BLaER1 treated with 17β-estradiol and CSF1 and Interleukin-3, amounts not matched to agents 10 nM and 100 nM (cell line): ENCODE data around the gene TEX19.

Experiments
- H3K27ac ChIP-seq, 11 experiments: shearing (Covaris generic); formaldehyde crosslinking; 2 replicates each; pipeline ENCODE4 v1.8.1; 2022
- H3K27me3 ChIP-seq, 11 experiments: shearing (Covaris generic); formaldehyde crosslinking; 2 replicates each; pipeline ENCODE4 v1.8.1; 2022
- H3K36me3 ChIP-seq, 11 experiments: shearing (Covaris generic); formaldehyde crosslinking; 2 replicates each; pipeline ENCODE4 v1.8.1; 2022
- H3K4me1 ChIP-seq, 10 experiments: shearing (Covaris generic); formaldehyde crosslinking; 2 replicates each; pipeline ENCODE4 v1.8.1; 2022
- H3K4me2 ChIP-seq, 11 experiments: shearing (Covaris generic); formaldehyde crosslinking; 2 replicates each; pipeline ENCODE4 v1.8.1; 2022
- H3K4me3 ChIP-seq, 10 experiments: shearing (Covaris generic); formaldehyde crosslinking; 2 replicates each; pipeline ENCODE4 v1.8.1; 2022
- H3K9ac ChIP-seq, 11 experiments: shearing (Covaris generic); formaldehyde crosslinking; 2 replicates each; pipeline ENCODE4 v1.8.1; 2022
- H3K9me3 ChIP-seq, 11 experiments: shearing (Covaris generic); formaldehyde crosslinking; replicated peaks in 1 of 11; 2 replicates each; pipeline ENCODE4 v1.8.1; 2022
- H4K20me1 ChIP-seq, 11 experiments: shearing (Covaris generic); formaldehyde crosslinking; 2 replicates each; pipeline ENCODE4 v1.8.1; 2022
- Cebpa-rat ChIP-seq, 11 experiments: shearing (Covaris generic); IDR thresholded peaks; 2 replicates each; pipeline ENCODE4 v1.8.1; 2022

TEX19 gene

GRCh38 chr17:82386255-82386831, 27.3 kb downstream of the TEX19 start:
- Histone ChIP-seq H3K4me3 (no peak overlapping the region), H4K20me1 (peaks cover 0 to 59% (median 37%) of the 10 kb centered on the region in 11 experiments; a peak in 15 of 22 replicates), H3K27ac (no peak overlapping the region), H3K9me3 (no peaks in the 10 kb centered on the region), H3K9ac (no peak overlapping the region), H3K4me1 (peaks cover 0 to 8% (median 0%) of the 10 kb centered on the region in 10 experiments; a peak in 6 of 20 replicates), H3K4me2 (no peak overlapping the region), H3K36me3 (peaks cover 0 to 2% (median 0%) of the 10 kb centered on the region in 11 experiments; a peak in 1 of 22 replicates), H3K27me3 (peaks cover 42 to 78% (median 65%) of the 10 kb centered on the region in 11 experiments)
- no peak for TF ChIP-seq Cebpa-rat (IDR thresholded peaks at IDR 0.05)

DNA sequence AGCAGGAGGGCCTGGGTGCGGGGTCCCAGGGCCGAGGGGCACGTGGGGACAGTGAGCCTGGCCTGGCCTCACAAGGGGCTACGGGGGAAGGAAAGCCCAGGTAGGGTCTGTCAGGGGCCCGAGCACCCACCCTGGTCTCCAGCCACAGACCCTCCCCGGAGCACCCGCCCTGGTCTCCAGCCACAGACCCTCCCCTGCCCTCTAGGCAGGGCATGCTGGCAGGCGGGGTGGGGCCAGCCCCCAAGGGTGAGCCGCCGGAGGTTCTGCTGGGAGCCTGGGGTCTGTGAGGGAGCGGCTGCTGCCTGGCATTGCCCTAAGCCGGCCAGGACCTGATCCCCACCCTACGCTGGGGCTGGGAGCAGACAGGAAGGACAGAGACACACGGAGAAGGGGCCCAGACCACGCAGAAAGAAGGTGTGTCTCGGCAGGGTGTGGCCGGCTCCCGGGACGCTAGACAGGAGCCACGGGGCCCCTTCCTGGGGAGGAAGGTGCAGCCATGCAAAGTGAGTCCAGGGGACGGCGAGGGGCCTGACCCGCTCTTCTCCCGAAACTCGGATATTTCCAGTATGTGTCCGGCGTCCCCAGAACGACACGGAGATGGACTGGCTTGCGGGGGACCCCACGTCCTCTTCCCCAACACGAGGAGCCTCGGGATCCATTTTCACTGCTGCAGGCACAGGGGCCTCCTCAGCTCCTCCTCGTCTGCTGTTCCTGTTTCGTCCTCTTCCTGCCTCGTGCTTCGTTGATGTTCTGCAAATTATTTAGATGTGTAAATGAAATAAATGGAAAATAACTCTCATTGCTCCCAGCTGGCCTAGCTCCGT, 28.0 kb downstream of the TEX19 start:
- Histone ChIP-seq H3K9ac (0 out of 22 replicates have a peak overlapping the region, but pooled peaks of 1 of the 11 experiments have one; percentile 22), H4K20me1 (peaks cover 0 to 67% (median 40%) of the 10 kb centered on the region in 11 experiments; a peak in 16 of 22 replicates), H3K9me3 (no peaks in the 10 kb centered on the region), H3K27me3 (peaks cover 44 to 77% (median 67%) of the 10 kb centered on the region in 11 experiments), H3K36me3 (peaks cover 0 to 9% (median 3%) of the 10 kb centered on the region in 11 experiments; a peak in 10 of 22 replicates), H3K4me1 (peaks cover 0 to 8% (median under 1%) of the 10 kb centered on the region in 10 experiments; a peak in 13 of 20 replicates), H3K27ac (no peak overlapping the region), H3K4me2 (no peak overlapping the region; a peak in 3 of 22 replicates), H3K4me3 (no peak overlapping the region)
- TF ChIP-seq Cebpa-rat (IDR thresholded peaks at IDR 0.05) = no peak

GRCh38 chr17:82387705-82388106, 28.7 kb downstream of the TEX19 start:
- Histone ChIP-seq H3K9me3 (no peaks in the 10 kb centered on the region), H3K4me3 (no peak overlapping the region), H4K20me1 (peaks cover 0 to 73% (median 46%) of the 10 kb centered on the region in 11 experiments; a peak in 17 of 22 replicates), H3K36me3 (peaks cover under 1 to 15% (median 9%) of the 10 kb centered on the region in 11 experiments; a peak in 13 of 22 replicates), H3K9ac (no peak overlapping the region), H3K4me2 (no peak overlapping the region; a peak in 1 of 22 replicates), H3K27me3 (peaks cover 50 to 83% (median 73%) of the 10 kb centered on the region in 11 experiments), H3K27ac (no peak overlapping the region), H3K4me1 (peaks cover 0 to 10% (median 7%) of the 10 kb centered on the region in 10 experiments; a peak in 17 of 20 replicates)
- TF ChIP-seq Cebpa-rat (IDR thresholded peaks at IDR 0.05) = no peak

GRCh38 chr17:82388223-82388921, 29.3 kb downstream of the TEX19 start:
- no peak overlapping the region for H3K4me3 ChIP-seq
- H3K4me1 ChIP-seq = peaks cover under 1 to 14% (median 12%) of the 10 kb centered on the region in 10 experiments; a peak in 17 of 20 replicates
- H3K36me3 ChIP-seq = peaks cover 4 to 21% (median 12%) of the 10 kb centered on the region in 11 experiments; a peak in 14 of 22 replicates
- no peaks in the 10 kb centered on the region for H3K9me3 ChIP-seq
- no peak overlapping the region for H3K27ac ChIP-seq
- peaks cover 0 to 80% (median 53%) of the 10 kb centered on the region in 11 experiments; a peak in 18 of 22 replicates for H4K20me1 ChIP-seq
- peaks cover 57 to 90% (median 79%) of the 10 kb centered on the region in 11 experiments for H3K27me3 ChIP-seq
- H3K4me2 ChIP-seq = no peak overlapping the region
- H3K9ac ChIP-seq = no peak overlapping the region
- no peak for TF ChIP-seq Cebpa-rat (IDR thresholded peaks at IDR 0.05)

GRCh38 chr17:82388922-82389283, 29.9 kb downstream of the TEX19 start:
- Histone ChIP-seq H3K4me3 (no peak overlapping the region), H3K27me3 (peaks cover 62 to 89% (median 83%) of the 10 kb centered on the region in 11 experiments), H3K27ac (no peak overlapping the region), H4K20me1 (peaks cover 0 to 85% (median 58%) of the 10 kb centered on the region in 11 experiments; a peak in 18 of 22 replicates), H3K4me2 (no peak overlapping the region), H3K9me3 (no peaks in the 10 kb centered on the region), H3K36me3 (peaks cover 4 to 26% (median 15%) of the 10 kb centered on the region in 11 experiments; a peak in 14 of 22 replicates), H3K4me1 (peaks cover 6 to 19% (median 18%) of the 10 kb centered on the region in 10 experiments; a peak in 19 of 20 replicates), H3K9ac (no peak overlapping the region)
- TF ChIP-seq Cebpa-rat (IDR thresholded peaks at IDR 0.05) = no peak

DNA sequence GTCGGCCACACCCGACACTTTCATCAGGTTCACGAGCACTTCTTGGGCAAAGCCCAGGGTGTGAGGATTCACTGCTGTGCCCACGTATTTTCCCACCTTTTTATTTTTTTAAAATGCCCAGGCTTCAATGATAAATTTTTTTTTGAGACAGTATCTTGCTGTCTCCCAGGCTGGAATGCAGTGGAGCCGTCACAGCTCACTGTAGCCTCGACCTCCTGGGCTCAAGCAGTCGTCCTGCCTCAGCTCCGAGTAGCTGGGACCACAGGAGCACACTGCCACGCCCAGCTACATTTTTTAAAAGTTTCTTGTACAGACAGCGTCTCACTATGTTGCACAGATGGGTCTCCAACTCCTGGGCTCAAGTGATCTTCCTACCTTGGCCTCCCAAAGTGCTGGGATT, 30.3 kb downstream of the TEX19 start:
- no peak overlapping the region for H3K4me2 ChIP-seq
- H3K4me3 ChIP-seq = no peak overlapping the region
- peaks cover 61 to 85% (median 83%) of the 10 kb centered on the region in 11 experiments for H3K27me3 ChIP-seq
- peaks cover 4 to 26% (median 15%) of the 10 kb centered on the region in 11 experiments; a peak in 14 of 22 replicates for H3K36me3 ChIP-seq
- peaks cover 0 to 90% (median 63%) of the 10 kb centered on the region in 11 experiments; a peak in 20 of 22 replicates for H4K20me1 ChIP-seq
- no peak for TF ChIP-seq Cebpa-rat (IDR thresholded peaks at IDR 0.05)
- no peak overlapping the region for H3K27ac ChIP-seq
- H3K4me1 ChIP-seq = peaks cover 10 to 24% (median 22%) of the 10 kb centered on the region in 10 experiments; a peak in 19 of 20 replicates
- H3K9ac ChIP-seq = no peak overlapping the region
- H3K9me3 ChIP-seq = no peaks in the 10 kb centered on the region

DNA sequence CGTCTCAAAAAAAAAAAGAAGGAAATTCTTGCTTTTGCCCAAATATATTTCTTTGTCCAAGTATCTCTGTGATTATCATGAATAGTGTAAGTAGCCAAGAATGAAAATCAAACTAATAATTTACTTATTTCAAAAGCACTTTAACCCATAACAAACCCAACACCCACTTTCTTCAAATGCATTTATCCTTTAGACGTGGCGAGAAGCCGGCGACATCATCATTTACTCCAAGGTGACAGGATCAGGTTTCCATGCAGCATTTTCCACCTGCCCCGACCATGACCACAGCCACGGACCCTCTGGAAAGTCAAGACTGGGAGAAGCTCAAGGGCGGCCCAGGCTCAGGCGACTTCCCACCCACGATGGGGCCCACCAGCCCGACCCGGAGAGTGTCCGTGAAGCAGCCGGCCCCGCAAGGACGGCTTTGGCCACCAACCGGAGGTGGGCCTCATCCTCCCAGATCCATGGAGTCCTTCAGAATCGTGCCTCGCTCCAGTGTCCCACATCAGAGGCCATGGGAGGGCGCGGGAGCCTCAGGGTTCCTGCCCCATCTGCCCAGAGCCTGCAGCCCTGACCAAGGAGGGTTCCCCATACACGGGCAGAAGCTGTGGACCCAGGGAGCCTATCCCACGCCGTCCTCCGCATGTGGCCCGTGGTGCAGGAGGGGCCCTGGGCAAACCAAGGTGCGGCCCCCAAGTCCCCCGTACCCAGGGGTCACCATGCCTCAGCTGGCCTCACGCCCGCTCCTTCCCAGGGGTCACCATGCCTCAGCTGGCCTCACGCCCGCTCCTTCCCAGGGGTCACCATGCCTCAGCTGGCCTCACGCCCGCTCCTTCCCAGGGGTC, 31.2 kb downstream of the TEX19 start:
- no peak overlapping the region for H3K9ac ChIP-seq
- H3K4me2 ChIP-seq = no peak overlapping the region
- peaks cover 16 to 33% (median 31%) of the 10 kb centered on the region in 10 experiments; a peak in 19 of 20 replicates for H3K4me1 ChIP-seq
- peaks cover 0 to 91% (median 64%) of the 10 kb centered on the region in 11 experiments; a peak in 20 of 22 replicates for H4K20me1 ChIP-seq
- no peaks in the 10 kb centered on the region for H3K9me3 ChIP-seq
- TF ChIP-seq Cebpa-rat (IDR thresholded peaks at IDR 0.05) = no peak
- peaks cover 4 to 26% (median 15%) of the 10 kb centered on the region in 11 experiments; a peak in 14 of 22 replicates for H3K36me3 ChIP-seq
- peaks cover 52 to 84% (median 76%) of the 10 kb centered on the region in 11 experiments for H3K27me3 ChIP-seq
- H3K4me3 ChIP-seq = no peak overlapping the region
- no peak overlapping the region for H3K27ac ChIP-seq
